CD14-positive monocyte (primary cell): Measurements from ENCODE around the gene PDE7B. TPM values are rescaled to one million over a fixed set of nuclear protein-coding genes. Genes with fewer than 3 reads are reported as not detected.

Experiments used
- DNase-seq, 3 donors: peaks; one replicate each; pipeline ENCODE4 v3.0.0-alpha.2; 2011 to 2022
- H2AFZ ChIP-seq: 2 replicates; pipeline ENCODE4 v1.6.0; 2012; ENCODE audit warnings: mild to moderate bottlenecking, low read depth, low read length, inconsistent platforms; ENCODE audit not compliant: insufficient read depth, poor library complexity, severe bottlenecking
- H3K27ac ChIP-seq, 2 donors: 1 replicate in 1 of 2; 2 replicates in 1 of 2; pipeline ENCODE4 v1.5.1; 2012 to 2013; ENCODE audit warnings: low read length in 2 of 2, control low read depth in 1 of 2, inconsistent platforms in 1 of 2, low read depth in 1 of 2, mild to moderate bottlenecking in 1 of 2
- H3K27me3 ChIP-seq, 2 donors: one replicate each; pipeline versions ENCODE4 v1.6.0 to v1.6.1; 2011 to 2013; ENCODE audit warnings: low read length in 2 of 2; ENCODE audit not compliant: control insufficient read depth in 2 of 2, insufficient read depth in 2 of 2
- H3K36me3 ChIP-seq, 2 donors: replicated peaks in 1 of 2; 1 replicate in 1 of 2; 2 replicates in 1 of 2; pipeline versions ENCODE4 v1.5.1 to v1.6.1; 2012 to 2013; ENCODE audit warnings: low read length in 2 of 2, control low read depth in 1 of 2, inconsistent platforms in 1 of 2, mild to moderate bottlenecking in 1 of 2; ENCODE audit not compliant: insufficient read depth in 2 of 2, control insufficient read depth in 1 of 2
- H3K4me1 ChIP-seq, 2 donors: 1 replicate in 1 of 2; 2 replicates in 1 of 2; pipeline versions ENCODE4 v1.5.1 to v1.6.1; 2012 to 2013; ENCODE audit warnings: low read length in 2 of 2, control low read depth in 1 of 2, inconsistent platforms in 1 of 2, mild to moderate bottlenecking in 1 of 2, moderate library complexity in 1 of 2; ENCODE audit not compliant: insufficient read depth in 2 of 2, control insufficient read depth in 1 of 2
- H3K4me2 ChIP-seq: replicated peaks from 2 replicates; pipeline ENCODE3; 2012; ENCODE audit warnings: low read length, moderate library complexity, mild to moderate bottlenecking; ENCODE audit not compliant: poor library complexity, severe bottlenecking; ENCODE audit errors: extremely low read depth
- H3K4me3 ChIP-seq, 3 experiments: fragments of 200-600 bp in 1 of 3; sonication (generic) in 1 of 3; replicated peaks in 1 of 3; 1 replicate in 2 of 3; 2 replicates in 1 of 3; pipeline ENCODE4 v1.5.1; 2011 to 2013; ENCODE audit warnings: low read length in 3 of 3, mild to moderate bottlenecking in 3 of 3, control low read depth in 2 of 3, low read depth in 2 of 3, inconsistent platforms in 1 of 3, moderate library complexity in 1 of 3
- H3K79me2 ChIP-seq: 2 replicates; pipeline ENCODE4 v1.6.0; 2012; ENCODE audit warnings: mild to moderate bottlenecking, control low read depth, inconsistent platforms, low read length, moderate library complexity; ENCODE audit not compliant: insufficient read depth
- H3K9ac ChIP-seq: 2 replicates; pipeline ENCODE4 v1.6.0; 2017; ENCODE audit warnings: low read length, mild to moderate bottlenecking; ENCODE audit not compliant: insufficient read depth, poor library complexity, severe bottlenecking
- H3K9me3 ChIP-seq, 2 donors: replicated peaks in 1 of 2; 1 replicate in 1 of 2; 2 replicates in 1 of 2; pipeline versions ENCODE4 v1.5.1 to v1.6.1; 2012 to 2013; ENCODE audit warnings: low read length in 2 of 2, control low read depth in 1 of 2; ENCODE audit not compliant: control insufficient read depth in 1 of 2, insufficient read depth in 1 of 2
- H4K20me1 ChIP-seq: 2 replicates; pipeline ENCODE4 v1.6.0; 2012; ENCODE audit warnings: mild to moderate bottlenecking, low read length, control low read depth, moderate library complexity; ENCODE audit not compliant: insufficient read depth
- H3K27ac Mint-ChIP-seq, 7 donors: one replicate each; pipeline ENCODE4 v1.8.0; 2020; ENCODE audit warnings: mild to moderate bottlenecking in 7 of 7, mixed read lengths in 7 of 7, moderate library complexity in 6 of 7, inconsistent platforms in 2 of 7
- H3K27me3 Mint-ChIP-seq, 3 donors: one replicate each; pipeline ENCODE4 v1.8.0; 2021 to 2022; ENCODE audit warnings: low read depth in 3 of 3, mild to moderate bottlenecking in 3 of 3, mixed read lengths in 3 of 3, moderate library complexity in 3 of 3, inconsistent platforms in 1 of 3
- H3K36me3 Mint-ChIP-seq, 2 donors: one replicate each; pipeline ENCODE4 v1.8.0; 2020; ENCODE audit warnings: mixed read lengths in 2 of 2, inconsistent platforms in 1 of 2, mild to moderate bottlenecking in 1 of 2
- H3K4me1 Mint-ChIP-seq: one replicate; pipeline ENCODE4 v1.8.0; 2020; ENCODE audit warnings: mild to moderate bottlenecking, mixed read lengths
- H3K4me3 Mint-ChIP-seq, 2 donors: one replicate each; pipeline ENCODE4 v1.8.0; 2020; ENCODE audit warnings: mild to moderate bottlenecking in 2 of 2, mixed read lengths in 2 of 2, moderate library complexity in 1 of 2
- H3K9me3 Mint-ChIP-seq, 7 donors: one replicate each; pipeline ENCODE4 v1.8.0; 2020 to 2022; ENCODE audit warnings: mixed read lengths in 7 of 7, mild to moderate bottlenecking in 6 of 7, moderate library complexity in 6 of 7, inconsistent platforms in 2 of 7
- WGBS: methylation state at CpG from one replicate; pipeline ENCODE4 v1.1.5; 2013; ENCODE audit warnings: missing lambda C conversion rate; ENCODE audit not compliant: insufficient coverage; 5-methylcytosine and 5-hydroxymethylcytosine counted together
- intact Hi-C, 2 donors: fragments of 100-400 bp; cut with micrococcal nuclease; formaldehyde crosslinking; loops; one replicate each; pipeline versions ENCODE4 v1.15.0 to v1.15.1; 2023
- polyA plus RNA-seq, 3 donors: library from polyadenylated mRNA; depleted of rRNA in 1 of 3; unstranded in 2 of 3; stranded (reverse) in 1 of 3; fragments of 300-500 nt in 2 of 3; fragments of >200 nt in 1 of 3; fragmentation: Illumina TruSeq in 2 of 3; gene quantifications; 1 replicate in 2 of 3; 2 replicates in 1 of 3; pipeline ENCODE4 v1.2.3, GENCODE V29; 2012 to 2021
- TF ChIP-seq, protein P1 (sequence below): fragments of 200-600 bp; IDR thresholded peaks from one replicate; pipeline ENCODE4 v1.8.0; 2022; ENCODE audit warnings: antibody characterized with exemption, mild to moderate bottlenecking

Gene PDE7B
- polyA plus RNA-seq, 3 donors, result 0.37 to 1.1 (median 0.89) TPM

GRCh38 chr6:136169394-136170148, 318.1 kb downstream of the PDE7B start:
- no peak for DNase-seq
- no peak overlapping the region for H3K4me3 Mint-ChIP-seq
- no peak overlapping the region for H3K27ac Mint-ChIP-seq
- TF ChIP-seq, protein P1, sequence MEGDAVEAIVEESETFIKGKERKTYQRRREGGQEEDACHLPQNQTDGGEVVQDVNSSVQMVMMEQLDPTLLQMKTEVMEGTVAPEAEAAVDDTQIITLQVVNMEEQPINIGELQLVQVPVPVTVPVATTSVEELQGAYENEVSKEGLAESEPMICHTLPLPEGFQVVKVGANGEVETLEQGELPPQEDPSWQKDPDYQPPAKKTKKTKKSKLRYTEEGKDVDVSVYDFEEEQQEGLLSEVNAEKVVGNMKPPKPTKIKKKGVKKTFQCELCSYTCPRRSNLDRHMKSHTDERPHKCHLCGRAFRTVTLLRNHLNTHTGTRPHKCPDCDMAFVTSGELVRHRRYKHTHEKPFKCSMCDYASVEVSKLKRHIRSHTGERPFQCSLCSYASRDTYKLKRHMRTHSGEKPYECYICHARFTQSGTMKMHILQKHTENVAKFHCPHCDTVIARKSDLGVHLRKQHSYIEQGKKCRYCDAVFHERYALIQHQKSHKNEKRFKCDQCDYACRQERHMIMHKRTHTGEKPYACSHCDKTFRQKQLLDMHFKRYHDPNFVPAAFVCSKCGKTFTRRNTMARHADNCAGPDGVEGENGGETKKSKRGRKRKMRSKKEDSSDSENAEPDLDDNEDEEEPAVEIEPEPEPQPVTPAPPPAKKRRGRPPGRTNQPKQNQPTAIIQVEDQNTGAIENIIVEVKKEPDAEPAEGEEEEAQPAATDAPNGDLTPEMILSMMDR, result no peak
- H3K36me3 ChIP-seq, result no peaks in the 10 kb centered on the region
- peaks cover 0 to 2% (median 0%) of the 10 kb centered on the region in 3 donors for H3K27me3 Mint-ChIP-seq
- 100% methylated on average over 2 of the region's 2 CpGs for WGBS
- no peak overlapping the region for H3K4me3 ChIP-seq
- H3K9me3 Mint-ChIP-seq, result peaks cover 1 to 8% (median 3%) of the 10 kb centered on the region in 7 donors
- no peaks in the 10 kb centered on the region for H3K27me3 ChIP-seq
- H4K20me1 ChIP-seq, result no peaks in the 10 kb centered on the region
- intact Hi-C loops, result no loop called here
- no peaks in the 10 kb centered on the region for H3K9me3 ChIP-seq
- H3K27ac ChIP-seq, result no peak overlapping the region
- no peaks in the 10 kb centered on the region for H3K79me2 ChIP-seq
- no peaks in the 10 kb centered on the region for H3K4me1 Mint-ChIP-seq
- no peak overlapping the region for H2AFZ ChIP-seq
- H3K4me2 ChIP-seq, result no peak overlapping the region
- H3K36me3 Mint-ChIP-seq, result peaks cover 0 to 2% of the 10 kb centered on the region in 2 donors
- H3K9ac ChIP-seq, result no peak overlapping the region
- H3K4me1 ChIP-seq, result no peaks in the 10 kb centered on the region

GRCh38 chr6:136171231-136171630, 319.7 kb downstream of the PDE7B start:
- Mint-ChIP-seq H3K36me3 (no peaks in the 10 kb centered on the region), H3K27ac (no peak overlapping the region)

More at GRCh38 chr6:136171231-136171630, 319.7 kb downstream of the PDE7B start:
- DNase-seq, result no peak
- H3K36me3 ChIP-seq, result no peaks in the 10 kb centered on the region
- no CpG with 5 or more reads among the region's 3 CpGs for WGBS
- H4K20me1 ChIP-seq, result no peaks in the 10 kb centered on the region
- no peak overlapping the region for H3K9ac ChIP-seq
- no peaks in the 10 kb centered on the region for H3K79me2 ChIP-seq
- no peak overlapping the region for H3K4me3 Mint-ChIP-seq
- no peaks in the 10 kb centered on the region for H3K4me1 Mint-ChIP-seq
- H3K27ac ChIP-seq, result no peak overlapping the region
- peaks cover 0 to 8% (median 2%) of the 10 kb centered on the region in 7 donors for H3K9me3 Mint-ChIP-seq
- peaks cover 0 to 2% (median 0%) of the 10 kb centered on the region in 3 donors for H3K27me3 Mint-ChIP-seq
- H2AFZ ChIP-seq, result no peak overlapping the region
- H3K4me2 ChIP-seq, result no peak overlapping the region
- H3K27me3 ChIP-seq, result no peaks in the 10 kb centered on the region
- TF ChIP-seq, protein P1, result no peak
- no peaks in the 10 kb centered on the region for H3K9me3 ChIP-seq
- H3K4me1 ChIP-seq, result no peaks in the 10 kb centered on the region
- intact Hi-C loops, result no loop called here
- no peak overlapping the region for H3K4me3 ChIP-seq
